OCI-LY1 (cell line): ENCODE measurements around the gene PLEKHA4.
"Not testable (repeated sequence)": the region's sequence is repeated elsewhere in the genome, so short reads cannot be mapped to it uniquely, and the experiment has no call there.

ENCODE experiments used
- H2AFZ ChIP-seq: fragments of 200-600 bp; sonication (generic), shearing (Covaris generic); 2 replicates; pipeline ENCODE4 v1.6.0; 2014; ENCODE audit warnings: antibody characterized with exemption, mild to moderate bottlenecking, low read length
- H3F3A ChIP-seq: fragments of 200-600 bp; sonication (generic), shearing (Covaris generic); 2 replicates; pipeline ENCODE4 v1.6.0; 2014; ENCODE audit warnings: mild to moderate bottlenecking, antibody characterized with exemption, low read length, moderate library complexity; ENCODE audit not compliant: insufficient read depth
- H3K27ac ChIP-seq: fragments of 200-600 bp; sonication (generic); 2 replicates; pipeline ENCODE4 v1.5.1; 2014; ENCODE audit warnings: low read length, mixed run types, mild to moderate bottlenecking, low read depth; ENCODE audit not compliant: poor library complexity, severe bottlenecking
- H3K27me3 ChIP-seq: fragments of 200-600 bp; sonication (generic); 2 replicates; pipeline ENCODE4 v1.6.0; 2014; ENCODE audit warnings: antibody characterized with exemption, mild to moderate bottlenecking, low read length, moderate library complexity; ENCODE audit not compliant: insufficient read depth
- H3K36me3 ChIP-seq: fragments of 200-600 bp; sonication (generic); 2 replicates; pipeline ENCODE4 v1.6.1; 2014; ENCODE audit warnings: mild to moderate bottlenecking, antibody characterized with exemption, low read length, moderate library complexity, mixed read lengths; ENCODE audit not compliant: insufficient read depth
- H3K4me1 ChIP-seq: fragments of 200-600 bp; sonication (generic); 2 replicates; pipeline ENCODE4 v1.5.1; 2014; ENCODE audit warnings: mild to moderate bottlenecking, low read length, moderate library complexity; ENCODE audit not compliant: insufficient read depth, severe bottlenecking
- H3K4me2 ChIP-seq: fragments of 200-600 bp; sonication (generic), shearing (Covaris generic); 2 replicates; pipeline ENCODE4 v1.6.1; 2014; ENCODE audit warnings: low read length
- H3K4me3 ChIP-seq: fragments of 200-600 bp; sonication (generic); 2 replicates; pipeline ENCODE4 v1.5.1; 2014; ENCODE audit warnings: low read length, low read depth, mild to moderate bottlenecking, mixed read lengths; ENCODE audit not compliant: poor library complexity, severe bottlenecking
- H3K79me2 ChIP-seq: fragments of 200-600 bp; shearing (Covaris generic); 2 replicates; pipeline ENCODE4 v1.6.1; 2016; ENCODE audit warnings: mixed run types, low read length, mixed read lengths; ENCODE audit not compliant: insufficient read depth
- H3K9ac ChIP-seq: fragments of 200-600 bp; sonication (generic), shearing (Covaris generic); 2 replicates; pipeline ENCODE4 v1.6.1; 2014; ENCODE audit warnings: mild to moderate bottlenecking, low read length, mixed read lengths
- H3K9me2 ChIP-seq: fragments of 200-600 bp; sonication (generic), shearing (Covaris generic); 2 replicates; pipeline ENCODE4 v1.6.1; 2014; ENCODE audit warnings: low read depth, mild to moderate bottlenecking, low read length, mixed read lengths
- H3K9me3 ChIP-seq: fragments of 200-600 bp; shearing (Covaris generic); 2 replicates; pipeline ENCODE4 v1.6.1; 2014; ENCODE audit warnings: low read length, mixed read lengths
- H4K20me1 ChIP-seq: fragments of 200-600 bp; sonication (generic), shearing (Covaris generic); 2 replicates; pipeline ENCODE4 v1.6.0; 2016; ENCODE audit warnings: mild to moderate bottlenecking, low read length; ENCODE audit not compliant: insufficient read depth
- CTCF ChIP-seq: fragments of 200-600 bp; sonication (generic), shearing (Covaris generic); IDR thresholded peaks from 2 replicates; pipeline ENCODE4 v1.5.1; 2017; ENCODE audit warnings: mild to moderate bottlenecking, antibody characterized with exemption, low read length, moderate library complexity, mixed read lengths
- EZH2 ChIP-seq: fragments of 200-600 bp; sonication (generic), shearing (Covaris generic); IDR thresholded peaks from 2 replicates; pipeline ENCODE4 v1.8.0; 2017; ENCODE audit warnings: borderline replicate concordance, mixed run types, mild to moderate bottlenecking, antibody characterized with exemption, low read length, moderate library complexity, mixed read lengths

The PLEKHA4 gene

GRCh38 chr19:48900477-48901406 is 32.3 kb upstream of the PLEKHA4 start:
- peak overlapping the region; percentile 1 for H3K27ac ChIP-seq
- TF ChIP-seq EZH2: no peak
- TF ChIP-seq CTCF: no peak
- H3K36me3 ChIP-seq: peaks cover 8% of the 10 kb centered on the region; the same call in 1 of the 2 replicates
- no peak overlapping the region for H2AFZ ChIP-seq
- H3K27me3 ChIP-seq: no peaks in the 10 kb centered on the region
- no peaks in the 10 kb centered on the region for H3K9me2 ChIP-seq
- no peaks in the 10 kb centered on the region for H3F3A ChIP-seq
- peaks cover 5% of the 10 kb centered on the region for H3K4me1 ChIP-seq
- no peaks in the 10 kb centered on the region for H3K79me2 ChIP-seq
- peak overlapping the region; percentile 68 for H3K4me2 ChIP-seq
- H3K9me3 ChIP-seq: no peaks in the 10 kb centered on the region
- peak overlapping the region; percentile 80 for H3K4me3 ChIP-seq
- no peaks in the 10 kb centered on the region for H4K20me1 ChIP-seq
- H3K9ac ChIP-seq: peak overlapping the region; percentile 78

GRCh38 chr19:48899781-48900476 is 31.5 kb upstream of the PLEKHA4 start, which contains the start of gene NUCB1:
Gene NUCB1, plus strand, starts transcription at chr19:48900312. Its CDS starts 485 bp downstream, at chr19:48900797.
- H3K9me3 ChIP-seq: no peaks in the 10 kb centered on the region
- peak within 1 kb of the TSS; percentile 80 for H3K4me3 ChIP-seq
- no peaks in the 10 kb centered on the region for H4K20me1 ChIP-seq
- H3K27me3 ChIP-seq: no peaks in the 10 kb centered on the region
- peak within 1 kb of the TSS; percentile 90; the same call in 1 of the 2 replicates for H2AFZ ChIP-seq
- no peaks in the 10 kb centered on the region for H3K9me2 ChIP-seq
- peaks cover 5% of the 10 kb centered on the region for H3K4me1 ChIP-seq
- H3K79me2 ChIP-seq: no peaks in the 10 kb centered on the region
- peak within 1 kb of the TSS; percentile 1 for H3K27ac ChIP-seq
- H3K36me3 ChIP-seq: peaks cover 3% of the 10 kb centered on the region; the same call in 1 of the 2 replicates
- peak within 1 kb of the TSS; percentile 78 for H3K9ac ChIP-seq
- no peak for TF ChIP-seq EZH2
- no peak; the same call in 1 of the 2 replicates for TF ChIP-seq CTCF
- H3K4me2 ChIP-seq: peak within 1 kb of the TSS; percentile 68
- H3F3A ChIP-seq: no peaks in the 10 kb centered on the region

GRCh38 chr19:48899386-48899749 is 31.0 kb upstream of the PLEKHA4 start:
- not testable (repeated sequence) for H3K4me3 ChIP-seq, H3K4me1 ChIP-seq, H3K4me2 ChIP-seq, H3K79me2 ChIP-seq, H3K27ac ChIP-seq, H3F3A ChIP-seq, H3K27me3 ChIP-seq, H3K9ac ChIP-seq, H4K20me1 ChIP-seq, H3K36me3 ChIP-seq, H3K9me2 ChIP-seq, H2AFZ ChIP-seq, H3K9me3 ChIP-seq
